ENCODE results near the gene PHLDA1.

DNA sequence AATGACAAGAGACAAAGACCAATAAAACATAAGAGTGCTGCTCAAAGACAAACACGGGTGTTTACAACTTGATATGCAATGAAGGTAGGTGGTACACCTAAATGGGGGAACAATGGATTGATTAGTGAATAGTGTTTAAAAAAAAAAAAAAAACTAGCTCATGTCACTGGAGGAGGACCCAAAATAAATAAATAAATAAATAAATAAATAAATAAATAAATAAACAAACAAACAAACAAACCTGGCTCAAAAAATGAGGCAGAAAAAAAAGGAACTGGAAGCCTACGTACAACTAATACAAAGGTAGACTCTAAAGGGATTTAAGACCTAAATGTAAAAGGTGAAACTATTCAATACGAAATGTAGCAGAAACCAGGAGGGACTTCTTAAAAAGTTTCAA is 34.3 kb upstream of the PHLDA1 start:
- TF ChIP-seq CTCF (IDR thresholded peaks at IDR 0.05) = no peak
- no peak for TF ChIP-seq POLR2AphosphoS5 (IDR thresholded peaks at IDR 0.05; ENCODE audit: insufficient read depth in 1 of 2, low read depth in 1 of 2)

All from vagina (tissue), 2 donors.